K562 (cell line): ENCODE measurements around the gene INPPL1. TPM values are rescaled to one million over a fixed set of nuclear protein-coding genes. Genes with fewer than 3 reads are reported as not detected.
A peak's percentile ranks its signal among the peaks of the same experiment; 100 is the strongest.

Experiments used
- ATAC-seq: fragments of 200-7000 bp; cut with Tn5 transposase; 3 replicates; pipeline ENCODE4 v1.9.1; 2020; ENCODE audit warnings: moderate library complexity
- BruUV-seq: library from RNA; stranded (reverse); fragments of 400-500 nt; replicated peaks from 2 replicates; lab custom pipeline; 2021; lab: Mats Ljungman, UMichigan
- CTCF ChIA-PET: fragments of 300-600 bp; formaldehyde crosslinking; extraction: SDS; loops from one replicate; lab custom pipeline; 2021; ENCODE audit warnings: low intra/inter-chr PET ratio; lab: Yijun Ruan, JAX
- POLR2A ChIA-PET: fragments of 300-600, 350-650 bp; sonication (Branson Sonifier 250); formaldehyde crosslinking; extraction: SDS; loops from one replicate; lab custom pipeline; 2021; ENCODE audit warnings: antibody characterized with exemption, inconsistent platforms; lab: Yijun Ruan, JAX
- DNase-seq, 4 experiments: peaks; one replicate each; pipeline versions ENCODE4 v3.0.0 to v3.0.0-alpha.2; 2011 to 2018; ENCODE audit warnings: low spot score in 3 of 4, mixed read lengths in 3 of 4; ENCODE audit errors: extremely low read depth in 1 of 4
- FAIRE-seq: peaks from 2 replicates; lab custom pipeline; 2011; peaks lifted over from hg19 to GRCh38; lab: Jason Lieb, UNC
- H2AFZ ChIP-seq: 2 replicates; pipeline ENCODE4 v1.6.0; 2011; ENCODE audit warnings: low read depth, low read length, control low read depth, inconsistent platforms
- H3K27ac ChIP-seq: fragments of 200-600 bp; 3 replicates; pipeline ENCODE4 v1.8.0; 2011; ENCODE audit warnings: low read depth, mild to moderate bottlenecking, control low read depth, inconsistent platforms, low read length, moderate library complexity, mixed read lengths; ENCODE audit errors: extremely low read depth
- H3K27me3 ChIP-seq, 2 experiments: fragments of 300-600 bp in 1 of 2; 2 replicates in 1 of 2; 3 replicates in 1 of 2; pipeline versions ENCODE4 v1.6.0 to v1.8.0; 2011; ENCODE audit warnings: inconsistent platforms in 2 of 2, low read length in 2 of 2, mild to moderate bottlenecking in 1 of 2, mixed read lengths in 1 of 2, moderate library complexity in 1 of 2; ENCODE audit not compliant: control insufficient read depth in 2 of 2, insufficient read depth in 2 of 2
- H3K36me3 ChIP-seq: fragments of 300-600 bp; 3 replicates; pipeline ENCODE4 v1.8.0; 2011; ENCODE audit warnings: mild to moderate bottlenecking, low read length, inconsistent platforms; ENCODE audit not compliant: control insufficient read depth, insufficient read depth
- H3K4me1 ChIP-seq, 2 experiments: fragments of 200-600 bp in 1 of 2; replicated peaks in 1 of 2; 2 replicates in 1 of 2; 3 replicates in 1 of 2; pipeline versions ENCODE4 v1.5.1 to v1.8.0; 2011; ENCODE audit warnings: inconsistent platforms in 2 of 2, low read length in 2 of 2, mild to moderate bottlenecking in 1 of 2, mixed read lengths in 1 of 2, moderate library complexity in 1 of 2; ENCODE audit not compliant: control insufficient read depth in 2 of 2, insufficient read depth in 2 of 2
- H3K4me2 ChIP-seq: 2 replicates; pipeline ENCODE4 v1.6.1; 2011; ENCODE audit warnings: low read length, control low read depth, inconsistent platforms, mixed read lengths; ENCODE audit not compliant: insufficient read depth
- H3K4me3 ChIP-seq: fragments of 200-600 bp; sonication (generic), shearing (Covaris generic); 2 replicates; pipeline ENCODE4 v1.5.1; 2016; ENCODE audit warnings: control low read depth, inconsistent platforms
- H3K79me2 ChIP-seq: fragments of 200-600 bp; 3 replicates; pipeline ENCODE4 v1.8.0; 2011; ENCODE audit warnings: low read length, inconsistent platforms; ENCODE audit not compliant: control insufficient read depth, insufficient read depth
- H3K9ac ChIP-seq, 2 experiments: 2 replicates each; pipeline versions ENCODE4 v1.6.0 to v1.6.1; 2011; ENCODE audit warnings: low read depth in 2 of 2, low read length in 2 of 2, control low read depth in 1 of 2, inconsistent platforms in 1 of 2, mild to moderate bottlenecking in 1 of 2, mixed read lengths in 1 of 2; ENCODE audit not compliant: insufficient read depth in 1 of 2
- H3K9me1 ChIP-seq: one replicate; pipeline ENCODE4 v1.6.0; 2011; ENCODE audit warnings: inconsistent platforms, mild to moderate bottlenecking, low read length, moderate library complexity; ENCODE audit not compliant: control insufficient read depth, insufficient read depth
- H3K9me3 ChIP-seq: replicated peaks from 2 replicates; pipeline ENCODE4 v1.5.1; 2011; ENCODE audit warnings: low read depth, low read length, inconsistent platforms; ENCODE audit not compliant: control insufficient read depth, insufficient read depth
- H4K20me1 ChIP-seq: replicated peaks from 2 replicates; pipeline ENCODE4 v1.6.1; 2011; ENCODE audit warnings: low read length, inconsistent platforms, mixed read lengths; ENCODE audit not compliant: control insufficient read depth, insufficient read depth
- CBX1 ChIP-seq: sonication (generic); IDR thresholded peaks from 2 replicates; pipeline ENCODE4 v1.6.1; 2016; ENCODE audit warnings: antibody characterized with exemption, low read depth, mild to moderate bottlenecking
- CEBPB ChIP-seq: fragments of 450-650 bp; IDR thresholded peaks from 2 replicates; pipeline ENCODE4 v1.6.1; 2016; ENCODE audit warnings: missing genetic modification characterization, missing compliant biosample characterization
- CREBBP ChIP-seq: IDR thresholded peaks from one replicate; pipeline ENCODE4 v1.6.1; 2012; ENCODE audit warnings: low read depth, mild to moderate bottlenecking, control low read depth, inconsistent platforms, low read length
- EZH2 ChIP-seq: IDR thresholded peaks from 2 replicates; pipeline ENCODE4 v1.6.1; 2012; ENCODE audit warnings: low read depth, mild to moderate bottlenecking, inconsistent platforms, low read length, borderline replicate concordance
- POLR2B ChIP-seq: fragments of 450-650 bp; IDR thresholded peaks from 2 replicates; pipeline ENCODE4 v1.6.1; 2018; ENCODE audit warnings: low read depth; ENCODE audit not compliant: partially characterized antibody
- RBFOX2 ChIP-seq: fragments of 200-400 bp; formaldehyde crosslinking; IDR thresholded peaks from 2 replicates; pipeline ENCODE4 v1.6.1; 2017; ENCODE audit warnings: low read depth, mild to moderate bottlenecking, low read length, moderate library complexity
- SP2 ChIP-seq: IDR thresholded peaks from 2 replicates; pipeline ENCODE4 v1.6.1; 2011; ENCODE audit warnings: mild to moderate bottlenecking, low read depth, low read length, moderate library complexity; ENCODE audit not compliant: poor library complexity, severe bottlenecking; ENCODE audit errors: extremely low read depth
- ZKSCAN8 ChIP-seq: fragments of 200-800 bp; sonication (Bioruptor generic); IDR thresholded peaks from 2 replicates; pipeline ENCODE4 v1.6.1; 2016; ENCODE audit warnings: missing genetic modification characterization, missing compliant biosample characterization
- WGBS: fragments of 100-300 bp; shearing (Covaris generic); methylation state at CpG from one replicate; pipeline ENCODE4 v1.1.6; 2016; ENCODE audit warnings: low coverage, mixed read lengths; ENCODE audit not compliant: insufficient coverage; ENCODE audit errors: missing lambda C conversion rate; 5-methylcytosine and 5-hydroxymethylcytosine counted together
- in situ Hi-C: fragments of 300-500 bp; cut with MboI; formaldehyde crosslinking; loops from 4 replicates; pipeline ENCODE4 v1.15.0; 2018; ENCODE audit warnings: inconsistent platforms, mixed read lengths
- intact Hi-C: fragments of 100-400 bp; cut with micrococcal nuclease; formaldehyde crosslinking; loops from 2 replicates; pipeline ENCODE4 v1.14.2; 2022
- polyA plus RNA-seq, 8 experiments: library from polyadenylated mRNA; depleted of rRNA in 4 of 8; stranded (reverse) in 5 of 8; unstranded in 3 of 8; fragments of >200 nt; fragmentation: Nextera tagmentation in 2 of 8; fragmentation: Illumina TruSeq in 1 of 8; extraction: Ambion mirVana in 2 of 8; extraction: Trizol in 1 of 8; gene quantifications; 2 replicates each; pipeline versions ENCODE4 v1.2.1 to v1.2.3, GENCODE V29; 2011 to 2014; ENCODE audit warnings: inconsistent platforms in 1 of 8, missing spikeins in 1 of 8
- total RNA-seq, 7 experiments: library from RNA; depleted of rRNA in 6 of 7; stranded (reverse); fragments of >200 nt in 6 of 7; fragmentation: Illumina TruSeq in 2 of 7; extraction: Trizol in 2 of 7; gene quantifications; 2 replicates each; pipeline versions ENCODE4 v1.2.1 to v1.2.3, GENCODE V29; 2011 to 2021; ENCODE audit warnings: low replicate concordance in 1 of 7

INPPL1 gene
- total and polyA plus RNA-seq, 9 of the 15 experiments (the other 6 are each of a cell fraction or from before 2014, with no cell fraction given) = 0.55 to 137 (median 61.6) TPM

GRCh38 chr11:72235351-72236057, 10.9 kb downstream of the INPPL1 start:
- Histone ChIP-seq H4K20me1 (no peaks in the 10 kb centered on the region), H3K36me3 (peaks cover 82% of the 10 kb centered on the region), H3K9ac (no peak overlapping the region), H3K27ac (no peak overlapping the region), H3K4me1 (peaks cover 0 to 22% of the 10 kb centered on the region in 2 experiments; a peak in 2 of 5 replicates), H3K79me2 (no peaks in the 10 kb centered on the region), H3K9me3 (no peaks in the 10 kb centered on the region), H3K4me3 (no peak overlapping the region), H3K9me1 (no peaks in the 10 kb centered on the region), H3K4me2 (no peak overlapping the region), H2AFZ (no peak overlapping the region), H3K27me3 (no peaks in the 10 kb centered on the region)
- CTCF ChIA-PET = no interaction called here
- DNase-seq (peak in 1 of 4 experiments; percentile 6), ATAC-seq (no peak), FAIRE-seq (no peak)
- BruUV-seq = no TSS peak
- intact Hi-C loops (loop anchor here (5.0 kb wide), 2 partner anchors 53 to 197 kb away; partner anchors contain the start of gene CLPB), in situ Hi-C loops (no loop called here)
- POLR2A ChIA-PET = interaction anchor here (1.0 to 2.8 kb wide), 7 partner anchors 8 to 198 kb away, joined by 3 to 13 read pairs (median 5); partner anchors contain the start of genes CLPB and INPPL1
- TF ChIP-seq ZKSCAN8 (CRISPR knock-in tag) (no peak), POLR2B (no peak), SP2 (no peak), EZH2 (no peak), CEBPB (tag) (no peak), RBFOX2 (0 out of 2 replicates have a peak, but pooled peaks have one; percentile 22), CREBBP (no peak), CBX1 (no peak)
- 93% methylated on average over 14 of the region's 17 CpGs for WGBS
